ENCODE data around the gene COG5. TPM values are rescaled to one million over a fixed set of nuclear protein-coding genes. Genes with fewer than 3 reads are reported as not detected.

The COG5 gene
- total RNA-seq, 1 donor from 2014 or later, result 37.2 TPM

GRCh38 chr7:107167483-107168232 is 396.1 kb downstream of the COG5 start:
- peaks cover 6% of the 10 kb centered on the region for H3K4me1 Mint-ChIP-seq (ENCODE audit: unreplicated experiment)
- no peaks in the 10 kb centered on the region for H3K36me3 Mint-ChIP-seq
- H3K4me3 Mint-ChIP-seq, result peak overlapping the region; percentile 99
- no peak for DNase-seq (ENCODE audit: extremely low spot score, unreplicated experiment)
- TF ChIP-seq, protein P1, sequence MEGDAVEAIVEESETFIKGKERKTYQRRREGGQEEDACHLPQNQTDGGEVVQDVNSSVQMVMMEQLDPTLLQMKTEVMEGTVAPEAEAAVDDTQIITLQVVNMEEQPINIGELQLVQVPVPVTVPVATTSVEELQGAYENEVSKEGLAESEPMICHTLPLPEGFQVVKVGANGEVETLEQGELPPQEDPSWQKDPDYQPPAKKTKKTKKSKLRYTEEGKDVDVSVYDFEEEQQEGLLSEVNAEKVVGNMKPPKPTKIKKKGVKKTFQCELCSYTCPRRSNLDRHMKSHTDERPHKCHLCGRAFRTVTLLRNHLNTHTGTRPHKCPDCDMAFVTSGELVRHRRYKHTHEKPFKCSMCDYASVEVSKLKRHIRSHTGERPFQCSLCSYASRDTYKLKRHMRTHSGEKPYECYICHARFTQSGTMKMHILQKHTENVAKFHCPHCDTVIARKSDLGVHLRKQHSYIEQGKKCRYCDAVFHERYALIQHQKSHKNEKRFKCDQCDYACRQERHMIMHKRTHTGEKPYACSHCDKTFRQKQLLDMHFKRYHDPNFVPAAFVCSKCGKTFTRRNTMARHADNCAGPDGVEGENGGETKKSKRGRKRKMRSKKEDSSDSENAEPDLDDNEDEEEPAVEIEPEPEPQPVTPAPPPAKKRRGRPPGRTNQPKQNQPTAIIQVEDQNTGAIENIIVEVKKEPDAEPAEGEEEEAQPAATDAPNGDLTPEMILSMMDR (conservative IDR thresholded peaks at IDR 0.05), result peak; percentile 72
- no peaks in the 10 kb centered on the region for H3K9me3 Mint-ChIP-seq
- H3K27me3 Mint-ChIP-seq, result peaks cover 5% of the 10 kb centered on the region
- peak overlapping the region; percentile 100 for H3K27ac Mint-ChIP-seq

DNA sequence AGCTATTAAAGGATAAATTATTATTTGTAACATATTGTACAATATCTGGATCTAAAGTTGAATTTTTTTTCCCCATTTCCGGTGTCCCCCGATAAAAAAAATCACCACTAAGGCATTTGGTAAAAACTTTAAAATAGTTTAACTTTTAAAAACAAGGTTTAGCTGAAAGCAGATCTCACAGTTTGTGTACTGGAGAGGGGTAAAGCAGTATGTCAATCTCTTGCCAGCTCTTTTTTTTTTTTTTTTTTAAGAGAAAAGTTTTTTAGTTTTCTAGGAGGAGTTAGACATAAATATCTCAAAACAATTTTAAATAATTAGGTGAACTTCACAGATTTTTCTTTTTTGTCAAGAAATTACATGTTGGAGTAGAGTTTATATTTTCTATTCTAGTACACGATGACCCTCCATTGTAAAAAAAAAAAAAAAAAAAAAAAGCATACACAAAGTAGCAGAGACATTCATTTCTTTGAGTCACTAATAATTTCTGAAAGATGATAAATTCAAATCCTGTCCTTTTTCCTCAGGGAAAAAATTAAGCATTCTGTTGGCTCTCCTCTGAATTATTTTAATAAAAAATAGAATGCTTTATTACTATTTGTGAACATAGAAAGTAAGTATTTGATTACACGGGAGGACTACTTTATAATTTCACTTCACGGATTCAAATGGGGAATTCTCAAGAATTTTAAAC is 396.8 kb downstream of the COG5 start:
- H3K36me3 Mint-ChIP-seq, result no peaks in the 10 kb centered on the region
- H3K9me3 Mint-ChIP-seq, result no peaks in the 10 kb centered on the region
- H3K4me1 Mint-ChIP-seq (ENCODE audit: unreplicated experiment), result peaks cover 6% of the 10 kb centered on the region
- H3K4me3 Mint-ChIP-seq, result peak overlapping the region; percentile 99
- TF ChIP-seq, protein P1 (conservative IDR thresholded peaks at IDR 0.05), result no peak
- H3K27me3 Mint-ChIP-seq, result peaks cover 5% of the 10 kb centered on the region
- H3K27ac Mint-ChIP-seq, result peak overlapping the region; percentile 100
- DNase-seq (ENCODE audit: extremely low spot score, unreplicated experiment), result no peak

GRCh38 chr7:107165341-107165740 is 398.4 kb downstream of the COG5 start:
- TF ChIP-seq, protein P1 (conservative IDR thresholded peaks at IDR 0.05), result no peak
- DNase-seq (ENCODE audit: extremely low spot score, unreplicated experiment), result no peak
- Mint-ChIP-seq H3K4me1 (ENCODE audit: unreplicated experiment) (peaks cover 6% of the 10 kb centered on the region), H3K27ac (peak overlapping the region; percentile 34), H3K27me3 (peaks cover 5% of the 10 kb centered on the region), H3K36me3 (no peaks in the 10 kb centered on the region), H3K4me3 (peak overlapping the region; percentile 30), H3K9me3 (no peaks in the 10 kb centered on the region)

DNA sequence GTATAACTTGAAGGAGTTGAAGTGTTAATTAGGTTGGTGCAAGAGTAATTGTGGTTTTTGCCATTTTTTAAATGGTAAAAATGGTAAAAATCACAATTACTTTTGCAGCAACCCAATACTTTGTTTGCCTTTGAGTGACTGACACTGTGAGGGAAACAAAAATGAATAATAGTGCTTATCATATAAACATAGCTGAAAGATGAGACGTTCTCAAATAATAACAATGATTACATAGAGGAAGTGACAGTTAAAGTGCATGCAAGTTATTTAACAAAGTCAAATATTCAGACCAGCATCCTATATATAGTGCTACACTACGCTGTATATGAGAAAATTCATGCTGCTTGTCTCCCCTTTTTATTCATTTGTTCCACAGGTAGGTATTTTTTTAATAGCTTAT is 399.6 kb downstream of the COG5 start:
- peak overlapping the region; percentile 39 for H3K27ac Mint-ChIP-seq
- peaks cover 6% of the 10 kb centered on the region for H3K4me1 Mint-ChIP-seq (ENCODE audit: unreplicated experiment)

DNA sequence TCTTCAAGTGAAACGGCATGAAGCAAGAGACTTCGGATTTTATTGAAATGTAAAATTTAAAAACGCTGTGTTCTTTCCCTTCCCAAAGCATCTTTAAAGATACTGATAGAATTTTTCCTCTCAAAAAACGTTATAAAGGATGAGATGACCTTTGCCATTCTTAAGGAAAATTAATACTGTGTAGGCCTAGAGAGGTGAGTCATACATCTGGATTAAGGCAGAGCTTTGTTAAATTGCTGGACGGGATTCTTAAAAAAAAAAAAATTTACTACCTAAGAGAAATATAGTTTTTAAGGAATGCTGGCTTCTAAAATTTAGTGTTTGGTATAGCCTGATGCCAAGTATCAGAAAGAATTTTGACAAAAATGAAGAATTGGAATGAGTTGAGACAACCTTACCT is 401.2 kb downstream of the COG5 start:
- no peak for DNase-seq (ENCODE audit: extremely low spot score, unreplicated experiment)
- no peaks in the 10 kb centered on the region for H3K36me3 Mint-ChIP-seq
- H3K27me3 Mint-ChIP-seq, result no peaks in the 10 kb centered on the region
- no peaks in the 10 kb centered on the region for H3K9me3 Mint-ChIP-seq
- no peak overlapping the region for H3K27ac Mint-ChIP-seq
- H3K4me3 Mint-ChIP-seq, result no peak overlapping the region
- peaks cover 6% of the 10 kb centered on the region for H3K4me1 Mint-ChIP-seq (ENCODE audit: unreplicated experiment)
- TF ChIP-seq, protein P1 (conservative IDR thresholded peaks at IDR 0.05), result no peak

More for the DNA sequence above, 399.6 kb downstream of the COG5 start:
- no peaks in the 10 kb centered on the region for H3K9me3 Mint-ChIP-seq
- DNase-seq (ENCODE audit: extremely low spot score, unreplicated experiment), result no peak
- peaks cover 5% of the 10 kb centered on the region for H3K27me3 Mint-ChIP-seq
- H3K36me3 Mint-ChIP-seq, result no peaks in the 10 kb centered on the region
- TF ChIP-seq, protein P1 (conservative IDR thresholded peaks at IDR 0.05), result no peak
- no peak overlapping the region for H3K4me3 Mint-ChIP-seq

Measured in type B pancreatic cell (in vitro differentiated cells).